NB4 (cell line): ENCODE data around the gene UNC5A.

Experiments
- CTCF ChIP-seq: IDR thresholded peaks from one replicate; pipeline ENCODE4 v1.5.1; 2012; ENCODE audit warnings: low read depth, low read length
- MYC ChIP-seq: IDR thresholded peaks from 2 replicates; pipeline ENCODE4 v1.6.1; 2011; ENCODE audit warnings: low read depth, low read length
- POLR2A ChIP-seq: IDR thresholded peaks from 2 replicates; pipeline ENCODE4 v1.6.1; 2011; ENCODE audit warnings: mild to moderate bottlenecking; ENCODE audit not compliant: insufficient read length; ENCODE audit errors: extremely low read depth

GRCh38 chr5:176813587-176814312 lies 3.4 kb downstream of the UNC5A start:
- no peak for TF ChIP-seq CTCF
- TF ChIP-seq POLR2A, result no peak
- no peak for TF ChIP-seq MYC
